Upper lobe of left lung (tissue), 6 donors: ENCODE data around the gene KRTAP10-4. TPM values are rescaled to one million over a fixed set of nuclear protein-coding genes. Genes with fewer than 3 reads are reported as not detected.

Experiments
- ATAC-seq, 2 donors: fragments of 200-7000 bp; cut with Tn5 transposase; one replicate each; pipeline ENCODE4 v1.9.1; 2022; ENCODE audit warnings: mild to moderate bottlenecking in 2 of 2, moderate library complexity in 2 of 2; ENCODE audit not compliant: low FRiP score in 2 of 2
- DNase-seq, 2 donors: peaks; one replicate each; pipeline ENCODE4 v3.0.0-alpha.2; 2019 to 2020
- H3K27ac ChIP-seq, 4 donors: fragments of 200-600 bp; sonication (generic); one replicate each; pipeline ENCODE4 v1.5.1; 2016 to 2019
- H3K27me3 ChIP-seq, 4 donors: fragments of 200-600 bp; sonication (generic); one replicate each; pipeline ENCODE4 v1.5.1; 2017 to 2019
- H3K36me3 ChIP-seq, 4 donors: fragments of 200-600 bp; sonication (generic); one replicate each; pipeline ENCODE4 v1.5.1; 2016 to 2019
- H3K4me1 ChIP-seq, 4 donors: fragments of 200-600 bp; sonication (generic); one replicate each; pipeline ENCODE4 v1.5.1; 2018 to 2019
- H3K4me3 ChIP-seq, 4 donors: fragments of 200-600 bp; sonication (generic); one replicate each; pipeline ENCODE4 v1.5.1; 2017 to 2019; ENCODE audit warnings: mild to moderate bottlenecking in 2 of 4, moderate library complexity in 1 of 4
- H3K9me3 ChIP-seq, 4 donors: fragments of 200-600 bp; sonication (generic); one replicate each; pipeline ENCODE4 v1.5.1; 2018 to 2019
- CTCF ChIP-seq, 6 experiments: fragments of 450-650 bp in 4 of 6; fragments of 200-600 bp in 2 of 6; sonication (generic) in 2 of 6; IDR thresholded peaks; one replicate each; pipeline ENCODE4 v1.5.1; 2016 to 2019; ENCODE audit warnings: antibody characterized with exemption in 6 of 6
- EP300 ChIP-seq, 4 donors: sonication (generic); formaldehyde crosslinking; IDR thresholded peaks; one replicate each; pipeline ENCODE4 v1.5.1; 2017; ENCODE audit warnings: antibody characterized with exemption in 4 of 4, control low read depth in 2 of 4
- POLR2A ChIP-seq, 4 donors: fragments of 450-650 bp; IDR thresholded peaks; one replicate each; pipeline ENCODE4 v1.5.1; 2016 to 2017; ENCODE audit warnings: antibody characterized with exemption in 4 of 4, mild to moderate bottlenecking in 2 of 4
- POLR2AphosphoS5 ChIP-seq, 2 donors: sonication (generic); formaldehyde crosslinking; IDR thresholded peaks; one replicate each; pipeline ENCODE4 v1.5.1; 2017; ENCODE audit warnings: antibody characterized with exemption in 2 of 2
- WGBS, 2 donors: methylation state at CpG; one replicate each; pipeline ENCODE4 v1.1.5; 2017 to 2018; 5-methylcytosine and 5-hydroxymethylcytosine counted together
- total RNA-seq, 6 donors: library from RNA; depleted of rRNA in 4 of 6; stranded (reverse); fragments of >200 nt in 4 of 6; gene quantifications; one replicate each; pipeline versions ENCODE4 v1.1.0 to v1.2.1, GENCODE V29; 2016 to 2021
- donor health status: DM: no; HTN: no; CAD: no; lungs with moderate emphysema.
- donor health status: DM: no; HTN: yes; CAD: no; lungs with severe emphysema.

KRTAP10-4 gene
- total RNA-seq, 6 donors from 2014 or later = not detected

GRCh38 chr21:44533121-44533890 lies 40.2 kb upstream of the KRTAP10-4 start:
- no peaks in the 10 kb centered on the region for H3K36me3 ChIP-seq
- no peak for TF ChIP-seq EP300 (IDR thresholded peaks at IDR 0.05)
- TF ChIP-seq POLR2AphosphoS5 (IDR thresholded peaks at IDR 0.05) = no peak
- TF ChIP-seq CTCF (IDR thresholded peaks at IDR 0.05) = no peak
- no peak for TF ChIP-seq POLR2A (IDR thresholded peaks at IDR 0.05)
- no peak overlapping the region for H3K4me3 ChIP-seq
- ATAC-seq (no peak), DNase-seq (peak; percentile 18 to 78)
- H3K9me3 ChIP-seq = no peaks in the 10 kb centered on the region
- H3K4me1 ChIP-seq = no peaks in the 10 kb centered on the region
- no peaks in the 10 kb centered on the region for H3K27me3 ChIP-seq
- no peak overlapping the region for H3K27ac ChIP-seq
- 88 to 90% methylated on average over 22 to 31 of the region's 37 CpGs for WGBS, 2 donors

GRCh38 chr21:44533891-44534627 lies 39.5 kb upstream of the KRTAP10-4 start:
- DNase-seq (no peak), ATAC-seq (no peak)
- Histone ChIP-seq H3K27me3 (no peaks in the 10 kb centered on the region), H3K4me3 (no peak overlapping the region), H3K27ac (no peak overlapping the region), H3K9me3 (no peaks in the 10 kb centered on the region), H3K4me1 (no peaks in the 10 kb centered on the region), H3K36me3 (no peaks in the 10 kb centered on the region)
- WGBS, 2 donors = 85 to 92% methylated on average over 13 to 14 of the region's 21 CpGs
- TF ChIP-seq EP300 (IDR thresholded peaks at IDR 0.05) (no peak), CTCF (IDR thresholded peaks at IDR 0.05) (no peak), POLR2AphosphoS5 (IDR thresholded peaks at IDR 0.05) (no peak), POLR2A (IDR thresholded peaks at IDR 0.05) (no peak)

- 86 to 91% methylated on average over 6 of the region's 6 CpGs for WGBS, 2 donors
- H3K36me3 ChIP-seq = no peaks in the 10 kb centered on the region
Observed at GRCh38 chr21:44534688-44535087, 38.8 kb upstream of the KRTAP10-4 start.

DNA sequence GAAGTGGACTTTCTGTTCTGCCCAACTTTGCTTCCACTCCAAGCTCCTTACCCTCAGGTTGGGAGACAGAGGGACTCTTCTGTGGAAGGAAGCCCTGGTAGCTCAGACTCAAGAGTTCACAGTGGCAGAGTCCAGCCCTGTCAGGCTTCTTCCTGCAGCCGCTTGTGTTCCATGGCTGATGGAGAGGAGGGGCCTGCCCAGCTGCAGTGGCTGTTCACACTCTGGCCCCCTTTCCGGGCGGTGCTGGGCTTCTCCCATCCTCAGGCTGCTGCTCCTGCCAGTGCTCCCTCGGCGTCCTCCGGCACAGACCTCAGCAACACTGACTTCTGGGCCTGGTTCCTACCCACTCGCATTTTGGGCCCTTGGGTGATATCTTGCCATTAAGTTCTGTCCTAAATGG lies 37.6 kb upstream of the KRTAP10-4 start:
- Histone ChIP-seq H3K4me3 (no peak overlapping the region), H3K36me3 (no peaks in the 10 kb centered on the region), H3K27me3 (no peaks in the 10 kb centered on the region), H3K27ac (no peak overlapping the region), H3K9me3 (no peaks in the 10 kb centered on the region), H3K4me1 (no peaks in the 10 kb centered on the region)
- no peak for DNase-seq
- TF ChIP-seq POLR2A (IDR thresholded peaks at IDR 0.05) (no peak), POLR2AphosphoS5 (IDR thresholded peaks at IDR 0.05) (no peak), CTCF (IDR thresholded peaks at IDR 0.05) (no peak), EP300 (IDR thresholded peaks at IDR 0.05) (no peak)
- WGBS, 2 donors = 62 to 73% methylated on average over 7 of the region's 7 CpGs
- ATAC-seq = no peak

More at GRCh38 chr21:44534688-44535087, 38.8 kb upstream of the KRTAP10-4 start:
- Histone ChIP-seq H3K27me3 (no peaks in the 10 kb centered on the region), H3K4me3 (no peak overlapping the region), H3K27ac (no peak overlapping the region), H3K9me3 (no peaks in the 10 kb centered on the region), H3K4me1 (no peaks in the 10 kb centered on the region)
- ATAC-seq (no peak), DNase-seq (no peak)
- TF ChIP-seq CTCF (IDR thresholded peaks at IDR 0.05) (no peak), POLR2AphosphoS5 (IDR thresholded peaks at IDR 0.05) (no peak), EP300 (IDR thresholded peaks at IDR 0.05) (no peak), POLR2A (IDR thresholded peaks at IDR 0.05) (no peak)
